Stomach (tissue), 9 donors: Measurements from ENCODE around the gene LRRC3. TPM values are rescaled to one million over a fixed set of nuclear protein-coding genes. Genes with fewer than 3 reads are reported as not detected.

Experiments used
- DNase-seq, 2 donors: peaks; one replicate each; pipeline versions ENCODE4 v3.0.0 to v3.0.0-alpha.2; 2013 to 2019
- H3K27ac ChIP-seq, 5 donors: fragments of 200-600 bp in 4 of 5; sonication (generic) in 4 of 5; one replicate each; pipeline ENCODE4 v1.5.1; 2013 to 2019; ENCODE audit warnings: mild to moderate bottlenecking in 1 of 5, moderate library complexity in 1 of 5
- H3K27me3 ChIP-seq, 3 donors: fragments of 200-600 bp; sonication (generic); one replicate each; pipeline ENCODE4 v1.5.1; 2017 to 2019; ENCODE audit warnings: mixed run types in 1 of 3
- H3K36me3 ChIP-seq, 4 donors: fragments of 200-600 bp; sonication (generic); 1 replicate in 3 of 4; 2 replicates in 1 of 4; pipeline ENCODE4 v1.5.1; 2016 to 2019
- H3K4me1 ChIP-seq, 4 donors: fragments of 200-600 bp; sonication (generic); one replicate each; pipeline ENCODE4 v1.5.1; 2016 to 2019
- H3K4me3 ChIP-seq, 4 donors: fragments of 200-600 bp; sonication (generic) in 3 of 4; one replicate each; pipeline ENCODE4 v1.5.1; 2016 to 2019; ENCODE audit warnings: mild to moderate bottlenecking in 1 of 4
- H3K9me3 ChIP-seq, 4 donors: fragments of 200-600 bp; sonication (generic); one replicate each; pipeline ENCODE4 v1.5.1; 2016 to 2019
- EP300 ChIP-seq: sonication (generic); formaldehyde crosslinking; IDR thresholded peaks from one replicate; pipeline ENCODE4 v1.6.1; 2017; ENCODE audit warnings: antibody characterized with exemption
- POLR2A ChIP-seq, 4 donors: fragments of 450-650 bp; IDR thresholded peaks; one replicate each; pipeline ENCODE4 v1.6.1; 2016; ENCODE audit warnings: antibody characterized with exemption in 4 of 4, control low read depth in 2 of 4, mild to moderate bottlenecking in 1 of 4, moderate library complexity in 1 of 4
- POLR2AphosphoS5 ChIP-seq, 3 donors: sonication (generic); formaldehyde crosslinking; IDR thresholded peaks; one replicate each; pipeline ENCODE4 v1.6.1; 2016; ENCODE audit warnings: antibody characterized with exemption in 3 of 3
- WGBS, 5 donors: extraction: QIAGEN DNeasy Blood & Tissue Kit in 3 of 5; methylation state at CpG; one replicate each; pipeline versions ENCODE4 v1.1.5 to v1.1.7; 2013 to 2018; 5-methylcytosine and 5-hydroxymethylcytosine counted together
- intact Hi-C: fragments of 100-400 bp; cut with DNase I; formaldehyde crosslinking; loops from one replicate; pipeline ENCODE4 v1.15.1; 2023; ENCODE audit warnings: low total_unique reads
- polyA plus RNA-seq, 3 donors: library from polyadenylated mRNA; stranded (reverse); fragments of 200-250 nt; gene quantifications; one replicate each; pipeline ENCODE4 v1.2.3, GENCODE V29; 2013
- total RNA-seq, 5 donors: library from RNA; depleted of rRNA; stranded (reverse); fragments of >200 nt; gene quantifications; one replicate each; pipeline versions ENCODE4 v1.1.0 to v1.2.3, GENCODE V29; 2014 to 2016
- TF ChIP-seq, protein P1 (sequence below), 7 experiments: fragments of 450-650 bp in 4 of 7; fragments of 200-600 bp in 3 of 7; sonication (generic) in 3 of 7; IDR thresholded peaks; one replicate each; pipeline ENCODE4 v1.5.1; 2016 to 2019; ENCODE audit warnings: antibody characterized with exemption in 7 of 7, control low read depth in 2 of 7, mild to moderate bottlenecking in 1 of 7
- donor health status: healthy with polysubstance abuse.
- donor health status: Bipolar disorder and iron deficiency.
- donor health status: healthy.

Gene LRRC3
- total and polyA plus RNA-seq, 8 donors: 0.76 to 8.0 (median 1.5) TPM

DNA sequence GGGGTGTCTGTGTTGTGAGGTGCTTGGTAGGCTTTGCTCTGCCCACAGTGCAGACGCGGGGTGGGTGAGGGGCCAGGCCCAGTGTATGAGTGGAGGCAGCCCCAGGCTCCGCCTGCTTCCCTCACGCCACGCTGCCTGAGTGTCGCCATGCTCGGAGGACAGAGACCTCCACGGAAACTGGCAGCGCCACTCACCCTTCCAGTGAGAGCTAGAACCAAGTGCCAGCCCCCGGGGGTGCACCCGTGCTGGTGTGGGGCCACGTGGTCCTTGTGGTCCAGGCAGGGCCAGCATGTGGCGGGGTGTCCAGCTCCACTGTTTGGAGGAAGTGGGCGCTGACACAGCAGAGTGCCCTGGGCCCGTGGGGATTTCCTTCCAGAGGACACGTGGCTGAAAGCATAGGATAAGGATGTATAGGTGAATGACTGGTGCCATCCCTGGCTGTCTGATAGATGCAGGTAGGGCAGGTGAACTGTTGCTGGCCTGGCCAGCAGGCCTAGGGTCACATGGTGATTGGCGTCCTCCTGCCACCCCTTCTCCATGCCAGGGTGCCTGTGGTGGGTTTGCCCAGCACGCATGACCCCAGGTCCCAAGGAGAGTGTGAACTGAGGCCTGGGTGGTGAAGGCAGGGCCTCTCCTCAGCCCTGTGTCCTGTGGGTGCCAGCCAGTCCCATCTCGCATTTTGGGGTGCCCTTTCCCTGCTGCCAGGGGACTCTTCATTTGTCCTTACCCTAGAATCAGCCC, 3.8 kb downstream of the LRRC3 start:
- TF ChIP-seq POLR2A (IDR thresholded peaks at IDR 0.05) (no peak), POLR2AphosphoS5 (IDR thresholded peaks at IDR 0.05) (no peak), EP300 (no peak)
- TF ChIP-seq, protein P1, sequence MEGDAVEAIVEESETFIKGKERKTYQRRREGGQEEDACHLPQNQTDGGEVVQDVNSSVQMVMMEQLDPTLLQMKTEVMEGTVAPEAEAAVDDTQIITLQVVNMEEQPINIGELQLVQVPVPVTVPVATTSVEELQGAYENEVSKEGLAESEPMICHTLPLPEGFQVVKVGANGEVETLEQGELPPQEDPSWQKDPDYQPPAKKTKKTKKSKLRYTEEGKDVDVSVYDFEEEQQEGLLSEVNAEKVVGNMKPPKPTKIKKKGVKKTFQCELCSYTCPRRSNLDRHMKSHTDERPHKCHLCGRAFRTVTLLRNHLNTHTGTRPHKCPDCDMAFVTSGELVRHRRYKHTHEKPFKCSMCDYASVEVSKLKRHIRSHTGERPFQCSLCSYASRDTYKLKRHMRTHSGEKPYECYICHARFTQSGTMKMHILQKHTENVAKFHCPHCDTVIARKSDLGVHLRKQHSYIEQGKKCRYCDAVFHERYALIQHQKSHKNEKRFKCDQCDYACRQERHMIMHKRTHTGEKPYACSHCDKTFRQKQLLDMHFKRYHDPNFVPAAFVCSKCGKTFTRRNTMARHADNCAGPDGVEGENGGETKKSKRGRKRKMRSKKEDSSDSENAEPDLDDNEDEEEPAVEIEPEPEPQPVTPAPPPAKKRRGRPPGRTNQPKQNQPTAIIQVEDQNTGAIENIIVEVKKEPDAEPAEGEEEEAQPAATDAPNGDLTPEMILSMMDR (IDR thresholded peaks at IDR 0.05): no peak
- DNase-seq: no peak
- H3K4me3 ChIP-seq: no peak overlapping the region
- intact Hi-C loops: no loop called here
- 88 to 91% (median 91%) methylated on average over 18 to 19 of the region's 19 CpGs for whole genome bisulfite sequencing, 5 donors
- no peaks in the 10 kb centered on the region for H3K27me3 ChIP-seq
- peaks cover 6 to 35% (median 25%) of the 10 kb centered on the region in 4 donors for H3K4me1 ChIP-seq
- peaks cover 0 to 3% (median 0%) of the 10 kb centered on the region in 4 donors for H3K9me3 ChIP-seq
- peaks cover 0 to 9% (median 3%) of the 10 kb centered on the region in 4 donors for H3K36me3 ChIP-seq
- H3K27ac ChIP-seq: no peak overlapping the region

DNA sequence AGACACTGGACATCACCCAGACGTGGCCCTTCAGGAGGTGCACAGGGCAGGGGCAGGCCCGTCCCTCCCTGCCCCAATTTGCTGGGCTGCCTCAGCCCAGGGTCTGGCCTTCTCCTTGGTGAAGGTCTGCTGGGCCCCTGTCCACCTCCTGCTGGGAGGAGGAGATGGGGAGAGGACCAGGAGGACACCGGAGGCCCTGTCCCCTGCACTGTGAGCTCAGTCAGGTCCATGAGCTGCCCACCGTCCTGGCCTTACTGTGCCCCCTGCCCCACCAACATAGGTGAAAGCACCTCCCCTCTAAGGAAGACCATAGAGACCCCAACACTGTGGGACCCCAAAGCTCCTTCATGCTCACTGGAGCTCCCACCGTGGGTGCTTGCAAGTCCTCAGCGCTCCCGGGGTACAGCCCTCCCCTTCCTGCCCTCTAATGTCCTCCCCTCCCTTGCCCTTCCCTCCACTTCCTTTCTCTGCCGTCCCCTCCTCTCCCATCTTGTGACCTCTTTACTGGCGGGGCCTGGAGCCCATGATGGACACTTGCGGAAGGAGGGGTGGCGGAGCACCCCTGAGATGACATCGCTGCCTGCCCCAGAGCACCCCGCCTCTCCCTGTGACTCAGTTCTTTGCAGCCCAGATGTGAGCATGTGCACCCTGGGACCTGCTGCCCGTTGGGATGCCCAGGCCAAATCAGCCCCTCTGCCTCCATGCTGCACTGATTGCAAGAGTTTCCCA, 4.6 kb downstream of the LRRC3 start:
- Histone ChIP-seq H3K36me3 (peaks cover 0 to 9% (median 3%) of the 10 kb centered on the region in 4 donors), H3K27me3 (no peaks in the 10 kb centered on the region), H3K27ac (no peak overlapping the region), H3K4me1 (peaks cover 6 to 30% (median 24%) of the 10 kb centered on the region in 4 donors), H3K4me3 (no peak overlapping the region), H3K9me3 (no peaks in the 10 kb centered on the region)
- no peak for DNase-seq
- TF ChIP-seq POLR2A (IDR thresholded peaks at IDR 0.05): no peak
- intact Hi-C loops: no loop called here
- 72 to 83% (median 82%) methylated on average over 11 to 14 of the region's 14 CpGs for WGBS, 5 donors

DNA sequence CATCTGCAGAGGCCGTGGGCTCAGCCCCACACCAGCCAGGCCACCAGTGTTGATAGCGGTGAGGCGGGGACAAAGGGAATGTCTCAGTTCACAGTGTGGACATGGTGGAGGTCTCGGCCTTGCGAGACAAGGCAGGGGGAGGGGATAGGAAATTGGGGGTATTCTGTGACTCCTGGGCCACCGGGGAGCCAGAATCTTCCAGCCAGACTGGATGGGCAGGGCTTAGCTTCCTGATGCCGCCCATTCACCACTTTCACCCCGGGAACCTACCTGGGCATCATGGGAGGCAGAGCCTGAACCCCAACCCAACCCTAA, 5.1 kb downstream of the LRRC3 start:
- Histone ChIP-seq H3K36me3 (peaks cover 0 to 9% (median 3%) of the 10 kb centered on the region in 4 donors), H3K27ac (no peak overlapping the region), H3K9me3 (no peaks in the 10 kb centered on the region), H3K27me3 (no peaks in the 10 kb centered on the region), H3K4me1 (peaks cover 6 to 26% (median 23%) of the 10 kb centered on the region in 4 donors), H3K4me3 (no peak overlapping the region)
- WGBS, 5 donors: 89 to 98% (median 92%) methylated on average over 8 of the region's 8 CpGs
- intact Hi-C loops: no loop called here
- DNase-seq: no peak
- TF ChIP-seq EP300 (no peak), POLR2AphosphoS5 (IDR thresholded peaks at IDR 0.05) (no peak), POLR2A (IDR thresholded peaks at IDR 0.05) (no peak)
- TF ChIP-seq, protein P1 (IDR thresholded peaks at IDR 0.05): no peak

DNA sequence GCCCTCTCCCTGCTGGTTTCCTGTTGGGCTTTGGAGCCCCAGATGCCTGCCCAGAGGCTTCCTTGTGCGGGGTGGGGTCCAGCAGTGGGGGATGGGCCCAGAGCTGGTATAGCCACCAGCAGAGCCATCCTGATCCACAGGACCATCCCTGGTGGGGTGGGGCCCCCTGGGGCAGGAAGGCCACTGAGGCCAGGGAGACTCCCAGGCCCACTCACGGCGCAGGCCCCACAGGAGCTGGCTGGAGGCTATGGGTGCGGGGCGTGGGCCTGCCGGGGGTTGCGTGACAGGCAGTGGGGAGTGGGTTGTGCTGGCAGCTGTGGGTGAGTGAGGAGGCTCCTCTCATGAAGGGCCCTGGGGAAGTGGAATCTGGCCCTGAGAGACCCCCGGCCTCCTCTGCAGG, 5.7 kb downstream of the LRRC3 start:
- no peak for DNase-seq
- 94 to 100% (median 95%) methylated on average over 1 to 8 of the region's 8 CpGs for whole genome bisulfite sequencing, 5 donors
- no peak overlapping the region for H3K4me3 ChIP-seq
- TF ChIP-seq POLR2AphosphoS5 (IDR thresholded peaks at IDR 0.05) (no peak), EP300 (no peak)
- peaks cover 4 to 22% (median 17%) of the 10 kb centered on the region in 4 donors for H3K4me1 ChIP-seq
- H3K36me3 ChIP-seq: peaks cover 0 to 9% (median 3%) of the 10 kb centered on the region in 4 donors
- no peaks in the 10 kb centered on the region for H3K9me3 ChIP-seq
- intact Hi-C loops: no loop called here
- no peaks in the 10 kb centered on the region for H3K27me3 ChIP-seq
- no peak overlapping the region for H3K27ac ChIP-seq

DNA sequence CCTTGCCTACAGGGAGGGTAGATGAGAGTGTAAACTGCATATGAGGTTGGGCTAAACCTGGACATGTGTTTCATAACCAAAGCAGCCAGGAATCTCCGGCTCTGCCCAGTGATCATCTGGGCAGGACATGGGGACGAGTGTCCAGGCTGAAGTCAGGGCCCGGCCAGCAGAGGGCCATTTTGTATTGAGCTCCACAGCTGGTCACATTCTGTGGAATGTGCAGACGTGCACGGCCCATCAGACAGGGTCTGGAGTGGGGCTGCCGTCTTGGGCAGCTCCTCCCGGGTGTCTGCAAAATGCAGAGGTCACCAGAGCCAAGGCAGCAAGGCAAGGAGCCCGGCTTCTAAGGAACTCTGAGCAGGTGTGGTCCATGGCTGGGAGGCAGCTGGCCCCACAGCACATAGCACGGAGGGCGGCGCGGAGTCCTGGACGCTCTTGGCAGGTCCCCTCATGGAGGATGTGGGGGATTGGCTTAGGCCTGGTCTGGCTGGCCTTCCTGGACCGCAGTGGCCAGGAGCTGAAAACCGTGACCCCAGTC, 6.2 kb downstream of the LRRC3 start:
- intact Hi-C loops: no loop called here
- Histone ChIP-seq H3K9me3 (no peaks in the 10 kb centered on the region), H3K27me3 (no peaks in the 10 kb centered on the region), H3K4me3 (no peak overlapping the region), H3K27ac (no peak overlapping the region), H3K4me1 (peaks cover 0 to 16% (median 12%) of the 10 kb centered on the region in 4 donors), H3K36me3 (peaks cover 0 to 9% (median 3%) of the 10 kb centered on the region in 4 donors)
- DNase-seq: peak in 1 of 2 donors; percentile 46
- 61 to 83% (median 64%) methylated on average over 10 to 15 of the region's 15 CpGs for WGBS, 5 donors
- TF ChIP-seq POLR2A (IDR thresholded peaks at IDR 0.05) (no peak), EP300 (no peak), POLR2AphosphoS5 (IDR thresholded peaks at IDR 0.05) (no peak)
- TF ChIP-seq, protein P1 (IDR thresholded peaks at IDR 0.05): no peak
